Measurements from ENCODE around the gene STPG3. TPM values are rescaled to one million over a fixed set of nuclear protein-coding genes. Genes with fewer than 3 reads are reported as not detected.

Gene STPG3
- total RNA-seq, 2 experiments from 2014 or later: not detected

DNA sequence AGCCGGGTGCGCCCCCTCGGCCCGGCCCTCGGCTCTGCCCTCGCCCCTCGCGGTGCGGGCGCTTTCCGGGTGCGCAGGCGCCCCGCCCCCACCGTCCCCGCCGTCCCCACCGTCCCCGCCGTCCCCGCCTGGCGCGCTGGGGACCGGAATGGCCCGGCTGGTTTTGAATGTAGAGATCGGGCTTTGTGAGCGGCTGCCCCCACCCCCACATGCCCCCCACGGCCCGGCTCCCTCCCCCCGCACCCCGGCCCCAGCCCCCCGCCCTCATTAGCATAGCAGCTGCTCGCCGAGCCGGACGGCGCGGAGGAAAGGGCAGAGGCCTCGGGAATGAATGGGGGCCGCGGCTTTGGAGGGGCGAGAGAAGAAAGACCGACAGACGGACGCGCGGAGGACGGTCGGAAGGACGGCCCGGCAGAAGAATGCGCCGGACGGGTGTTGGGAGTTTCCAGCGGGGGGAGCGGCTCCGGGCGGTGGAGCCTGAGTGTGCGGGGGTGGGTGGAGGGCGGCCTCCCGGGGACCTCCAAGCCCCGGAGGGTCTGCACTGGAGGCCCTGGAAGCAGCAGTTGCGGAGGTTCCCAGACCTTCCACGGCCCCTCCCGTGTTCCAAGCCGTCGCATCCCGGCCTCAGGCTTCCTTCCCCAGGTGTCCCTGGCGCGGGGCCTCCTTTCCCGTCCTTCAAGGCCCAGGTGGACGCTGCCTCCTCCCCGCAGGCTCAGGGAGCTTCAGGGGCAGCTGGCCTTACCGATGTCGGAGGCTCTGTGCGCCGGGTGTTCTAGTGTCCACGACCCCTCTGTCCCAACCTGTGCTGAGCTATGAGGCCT is 45.0 kb downstream of the STPG3 start:
- no peaks in the 10 kb centered on the region for H3K36me3 Mint-ChIP-seq (ENCODE audit: low read depth)

GRCh38 chr9:137296670-137297664 is 45.9 kb downstream of the STPG3 start:
- DNase-seq: no peak
- Mint-ChIP-seq H3K9me3 (ENCODE audit: low read depth) (no peaks in the 10 kb centered on the region), H3K27me3 (peaks cover 32% of the 10 kb centered on the region), H3K36me3 (ENCODE audit: low read depth) (no peaks in the 10 kb centered on the region), H3K4me1 (peaks cover 7% of the 10 kb centered on the region), H3K4me3 (peak overlapping the region; percentile 15), H3K27ac (no peak overlapping the region)
- ChIA-PET POLR2A (no interaction called here), CTCF (interaction anchor here (0.5 kb wide), 1 partner anchor 113 kb away, joined by 3 read pairs; no protein-coding TSS in a partner anchor)
- intact Hi-C loops (cut with DNase I, micrococcal nuclease): loop anchor here in 1 of 2 experiments (10.0 kb wide), 2 partner anchors 148 to 228 kb away; partner anchors contain the start of gene ENTPD8
- no peak for ATAC-seq

More for the DNA sequence above, 45.0 kb downstream of the STPG3 start:
- CTCF ChIA-PET: no interaction called here
- Mint-ChIP-seq H3K4me1 (peaks cover 7% of the 10 kb centered on the region), H3K4me3 (peak overlapping the region; percentile 15), H3K27ac (no peak overlapping the region), H3K27me3 (peaks cover 32% of the 10 kb centered on the region), H3K9me3 (ENCODE audit: low read depth) (no peaks in the 10 kb centered on the region)
- peak; percentile 8 for ATAC-seq
- DNase-seq: no peak
- POLR2A ChIA-PET: no interaction called here
- intact Hi-C loops (cut with DNase I, micrococcal nuclease): loop anchor here (1.0 to 10.0 kb wide), 7 partner anchors 111 to 231 kb away; partner anchors contain the start of genes ENTPD8 (in 1 of the 2), EXD3 (in 1 of the 2) and NOXA1 (in 1 of the 2)

DNA sequence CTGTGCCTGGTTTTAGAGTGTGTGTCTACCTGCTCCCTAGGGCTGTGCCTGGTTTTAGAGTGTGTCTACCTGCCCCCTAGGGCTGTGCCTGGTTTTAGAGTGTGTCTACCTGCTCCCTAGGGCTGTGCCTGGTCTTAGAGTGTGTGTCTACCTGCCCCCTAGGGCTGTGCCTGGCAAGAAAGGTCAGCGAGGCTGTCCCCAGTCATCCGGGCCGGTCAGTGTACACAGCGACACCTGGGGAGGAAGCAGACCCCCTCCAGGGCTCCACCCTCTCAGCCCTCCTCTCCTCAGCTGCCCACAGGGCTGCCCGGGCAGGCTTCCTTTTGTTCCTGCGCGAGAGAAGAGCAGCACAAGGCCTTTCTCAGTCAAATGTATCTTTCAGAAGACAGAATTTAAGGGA is 46.9 kb downstream of the STPG3 start:
- POLR2A ChIA-PET: no interaction called here
- no peaks in the 10 kb centered on the region for H3K36me3 Mint-ChIP-seq (ENCODE audit: low read depth)

DNA sequence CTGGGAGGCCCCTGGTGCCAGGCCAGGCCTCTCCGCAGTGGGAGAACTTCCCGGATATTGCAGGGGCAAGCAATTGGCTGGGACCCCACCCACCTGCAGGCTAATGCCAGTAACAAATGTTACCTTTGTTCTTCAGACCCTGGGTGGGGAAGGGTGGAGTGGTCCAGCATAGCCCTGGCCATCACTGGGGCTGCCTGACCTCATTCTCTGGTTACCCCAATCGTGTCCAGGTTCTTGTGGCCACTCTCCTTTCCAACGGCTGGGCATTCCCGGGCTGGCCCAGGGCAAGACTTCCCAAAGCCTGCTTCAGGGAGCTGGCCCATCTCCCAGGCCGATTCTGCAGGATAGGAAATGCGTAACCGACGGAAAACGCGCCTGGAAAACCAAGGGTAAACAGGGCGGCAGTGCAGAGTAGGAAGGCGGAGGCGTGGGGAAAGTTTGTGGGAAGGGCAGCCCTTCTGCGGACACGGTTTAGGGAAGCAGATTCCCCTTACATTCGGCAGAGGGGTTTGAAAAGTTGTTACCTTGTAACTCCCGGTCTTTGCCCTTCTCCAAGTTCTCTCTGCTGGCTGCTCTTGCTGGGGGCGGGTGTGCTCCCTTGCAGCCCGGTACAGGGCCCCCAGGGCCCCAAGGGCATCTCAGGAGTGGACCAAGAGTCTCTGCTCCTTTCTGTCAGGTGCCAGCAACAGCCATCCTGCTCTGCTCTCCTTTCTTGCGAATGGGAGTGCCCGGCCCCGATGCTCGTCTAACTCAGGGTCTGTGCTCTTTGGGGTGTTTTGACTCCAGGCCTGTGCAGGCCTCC is 47.5 kb downstream of the STPG3 start:
- CTCF ChIA-PET: interaction anchor here (0.7 to 0.8 kb wide), 2 partner anchors 106 to 124 kb away, joined by 3 read pairs; partner anchors contain the start of gene EXD3
- intact Hi-C loops (cut with DNase I, micrococcal nuclease): loop anchor here in 1 of 2 experiments (10.0 kb wide), 2 partner anchors 146 to 226 kb away; partner anchors contain the start of gene ENTPD8
- ATAC-seq: no peak

More for the DNA sequence above, 46.9 kb downstream of the STPG3 start:
- H3K27me3 Mint-ChIP-seq: peaks cover 32% of the 10 kb centered on the region
- intact Hi-C loops (cut with DNase I, micrococcal nuclease): loop anchor here in 1 of 2 experiments (10.0 kb wide), 2 partner anchors 147 to 227 kb away; partner anchors contain the start of gene ENTPD8
- CTCF ChIA-PET: interaction anchor here (0.7 kb wide), 1 partner anchor 107 kb away, joined by 3 read pairs; no protein-coding TSS in a partner anchor
- DNase-seq (no peak), ATAC-seq (no peak)
- H3K9me3 Mint-ChIP-seq (ENCODE audit: low read depth): no peaks in the 10 kb centered on the region
- no peak overlapping the region for H3K4me3 Mint-ChIP-seq
- H3K27ac Mint-ChIP-seq: no peak overlapping the region
- peaks cover 7% of the 10 kb centered on the region for H3K4me1 Mint-ChIP-seq

DNA sequence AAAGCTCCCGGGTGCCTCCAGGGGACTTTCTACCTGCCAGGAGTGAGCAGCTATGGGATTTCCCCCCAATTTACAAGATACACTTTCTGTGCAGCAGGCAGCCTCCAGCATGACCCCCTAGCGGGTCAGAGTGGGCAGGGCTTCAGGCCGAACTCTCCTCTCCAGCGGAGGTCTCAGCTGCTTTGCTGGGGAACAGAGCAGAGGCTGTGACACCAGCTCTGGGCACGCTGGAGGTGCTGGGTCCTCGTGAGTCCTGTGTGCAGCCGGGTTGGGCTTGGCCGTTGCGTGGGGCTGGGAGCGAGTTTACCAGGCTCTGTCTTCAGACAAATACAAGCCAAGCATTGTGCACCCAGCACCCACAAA is 48.1 kb downstream of the STPG3 start:
- Mint-ChIP-seq H3K27me3 (peaks cover 23% of the 10 kb centered on the region), H3K4me1 (peaks cover 7% of the 10 kb centered on the region), H3K4me3 (no peak overlapping the region), H3K9me3 (ENCODE audit: low read depth) (no peaks in the 10 kb centered on the region), H3K27ac (no peak overlapping the region), H3K36me3 (ENCODE audit: low read depth) (no peaks in the 10 kb centered on the region)
- CTCF ChIA-PET: interaction anchor here (0.8 kb wide), 1 partner anchor 124 kb away, joined by 3 read pairs; the partner anchor contains the start of gene EXD3
- ATAC-seq (no peak), DNase-seq (no peak)
- POLR2A ChIA-PET: no interaction called here
- intact Hi-C loops (cut with DNase I, micrococcal nuclease): loop anchor here in 1 of 2 experiments (10.0 kb wide), 2 partner anchors 146 to 226 kb away; partner anchors contain the start of gene ENTPD8

More for the DNA sequence above, 47.5 kb downstream of the STPG3 start:
- H3K36me3 Mint-ChIP-seq (ENCODE audit: low read depth): no peaks in the 10 kb centered on the region
- DNase-seq: no peak
- H3K9me3 Mint-ChIP-seq (ENCODE audit: low read depth): no peaks in the 10 kb centered on the region
- POLR2A ChIA-PET: no interaction called here
- H3K27me3 Mint-ChIP-seq: peaks cover 28% of the 10 kb centered on the region
- H3K27ac Mint-ChIP-seq: no peak overlapping the region
- H3K4me3 Mint-ChIP-seq: no peak overlapping the region
- peaks cover 7% of the 10 kb centered on the region for H3K4me1 Mint-ChIP-seq

GRCh38 chr9:137299938-137300337 is 48.9 kb downstream of the STPG3 start:
- Mint-ChIP-seq H3K36me3 (ENCODE audit: low read depth) (no peaks in the 10 kb centered on the region), H3K27me3 (peaks cover 19% of the 10 kb centered on the region), H3K27ac (no peak overlapping the region), H3K4me3 (peak overlapping the region; percentile 41), H3K9me3 (ENCODE audit: low read depth) (no peaks in the 10 kb centered on the region), H3K4me1 (peaks cover 7% of the 10 kb centered on the region)
- intact Hi-C loops (cut with DNase I, micrococcal nuclease): loop anchor here in 1 of 2 experiments (10.0 kb wide), 2 partner anchors 145 to 225 kb away; partner anchors contain the start of gene ENTPD8
- POLR2A ChIA-PET: no interaction called here
- CTCF ChIA-PET: no interaction called here
- DNase-seq (no peak), ATAC-seq (no peak)

DNA sequence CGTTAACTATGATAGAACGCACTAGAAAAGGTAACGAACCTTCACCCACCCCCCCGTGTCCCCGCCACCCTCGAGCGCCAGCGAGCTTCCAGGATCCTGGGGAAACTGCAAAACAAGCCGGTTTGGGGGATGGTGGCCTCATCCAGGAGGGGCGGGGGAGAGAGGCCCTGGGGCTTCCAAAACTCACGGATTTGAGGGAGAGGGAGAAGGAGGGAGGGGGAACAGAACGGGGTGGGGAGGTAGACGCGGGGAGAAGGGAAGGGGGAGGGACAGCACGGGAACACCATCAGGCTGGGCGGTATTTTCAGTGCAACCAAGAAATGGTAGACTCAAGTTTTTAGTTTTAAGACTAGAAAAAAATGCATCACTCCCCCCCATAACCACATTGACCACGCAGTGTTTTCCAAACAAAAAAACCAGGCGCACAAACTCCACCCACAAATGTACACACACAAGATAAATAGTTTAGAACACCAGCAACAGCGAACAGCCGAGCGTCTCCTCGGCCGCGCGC is 49.5 kb downstream of the STPG3 start:
- H3K4me1 Mint-ChIP-seq: peaks cover 12% of the 10 kb centered on the region
- CTCF ChIA-PET: interaction anchor here (1.4 kb wide), 1 partner anchor 97 kb away, joined by 3 read pairs; no protein-coding TSS in a partner anchor
- ATAC-seq (no peak), DNase-seq (no peak)
- H3K36me3 Mint-ChIP-seq (ENCODE audit: low read depth): no peaks in the 10 kb centered on the region
- peaks cover 19% of the 10 kb centered on the region for H3K27me3 Mint-ChIP-seq
- no peaks in the 10 kb centered on the region for H3K9me3 Mint-ChIP-seq (ENCODE audit: low read depth)
- intact Hi-C loops (cut with DNase I, micrococcal nuclease): no loop called here
- H3K27ac Mint-ChIP-seq: peak overlapping the region; percentile 58
- H3K4me3 Mint-ChIP-seq: peak overlapping the region; percentile 74
- POLR2A ChIA-PET: no interaction called here

GRCh38 chr9:137301081-137301947 is 50.2 kb downstream of the STPG3 start:
- Mint-ChIP-seq H3K27ac (no peak overlapping the region), H3K27me3 (peaks cover 19% of the 10 kb centered on the region), H3K9me3 (ENCODE audit: low read depth) (no peaks in the 10 kb centered on the region), H3K4me1 (peaks cover 15% of the 10 kb centered on the region), H3K36me3 (ENCODE audit: low read depth) (no peaks in the 10 kb centered on the region), H3K4me3 (peak overlapping the region; percentile 74)
- ATAC-seq (peak; percentile 14), DNase-seq (peak; percentile 59)
- ChIA-PET POLR2A (interaction anchor here (1.1 kb wide), 1 partner anchor 251 kb away, joined by 3 read pairs; the partner anchor contains the start of gene MRPL41), CTCF (interaction anchor here (0.6 to 1.4 kb wide), 8 partner anchors 8 to 230 kb away, joined by 3 to 6 read pairs (median 3); no protein-coding TSS in a partner anchor)
- intact Hi-C loops (cut with DNase I, micrococcal nuclease): no loop called here

GRCh38 chr9:137302118-137302448 is 51.0 kb downstream of the STPG3 start, which contains the start of gene NRARP:
NRARP (minus strand) TSS chr9:137302271; CDS start chr9:137301928, 343 bp downstream.
- POLR2A ChIA-PET: interaction anchor here (0.6 to 1.1 kb wide), 2 partner anchors 98 to 250 kb away, joined by 3 to 4 read pairs; partner anchors contain the start of gene MRPL41
- ATAC-seq: peak; percentile 75
- no peak within 1 kb of the TSS for H3K27ac Mint-ChIP-seq
- peak; percentile 96 for DNase-seq
- intact Hi-C loops (cut with DNase I, micrococcal nuclease): loop anchor here in 1 of 2 experiments (1.0 to 2.0 kb wide), 5 partner anchors 25 to 303 kb away; partner anchors contain the start of genes ARRDC1, EXD3 and NOXA1
- peak within 1 kb of the TSS; percentile 74 for H3K4me3 Mint-ChIP-seq
- H3K27me3 Mint-ChIP-seq: peaks cover 13% of the 10 kb centered on the region
- no peaks in the 10 kb centered on the region for H3K9me3 Mint-ChIP-seq (ENCODE audit: low read depth)
- H3K4me1 Mint-ChIP-seq: peaks cover 15% of the 10 kb centered on the region
- CTCF ChIA-PET: interaction anchor here (0.5 to 1.4 kb wide), 10 partner anchors 9 to 897 kb away, joined by 3 to 6 read pairs (median 3); no protein-coding TSS in a partner anchor
- H3K36me3 Mint-ChIP-seq (ENCODE audit: low read depth): no peaks in the 10 kb centered on the region

Measured in activated CD4-positive, alpha-beta T cell treated with anti-CD3 and anti-CD28 coated beads for 36 hours (primary cell).